ENCODE data around the gene GID8.

GID8 gene

DNA sequence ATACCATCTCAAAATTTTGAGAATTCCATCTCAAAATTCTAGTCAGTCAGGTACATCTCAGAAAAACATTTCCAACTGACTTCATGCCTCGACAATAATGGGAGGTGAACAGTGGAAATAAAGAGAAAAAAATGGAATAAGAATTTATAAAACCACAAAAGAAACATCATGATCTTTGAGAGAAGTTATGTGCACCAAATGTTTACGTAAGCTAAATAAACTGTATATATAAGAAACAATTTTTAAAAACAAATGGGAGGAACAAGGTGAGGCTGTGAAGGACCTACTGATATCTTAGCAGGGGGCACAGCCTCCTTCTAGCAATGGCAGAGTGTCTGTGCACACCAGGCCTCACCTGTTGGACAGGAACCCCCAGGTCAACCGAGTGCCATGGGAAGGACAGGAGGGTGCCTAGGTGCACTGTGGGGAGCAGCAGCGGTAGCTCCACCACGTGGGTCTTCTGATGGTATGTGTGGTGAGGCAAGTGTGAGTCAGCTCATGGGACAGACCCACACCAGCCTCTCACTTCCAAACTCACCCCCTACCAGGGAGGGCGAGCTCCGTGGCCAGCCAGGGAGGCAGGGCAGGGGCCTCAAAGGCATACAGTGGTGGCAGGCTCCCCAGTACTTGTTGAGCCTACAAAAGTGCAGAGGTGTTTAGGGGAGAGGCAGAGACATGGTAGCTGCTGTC, 34.9 kb upstream of the GID8 start:
- no peak for DNase-seq (ENCODE audit: low read depth)

DNA sequence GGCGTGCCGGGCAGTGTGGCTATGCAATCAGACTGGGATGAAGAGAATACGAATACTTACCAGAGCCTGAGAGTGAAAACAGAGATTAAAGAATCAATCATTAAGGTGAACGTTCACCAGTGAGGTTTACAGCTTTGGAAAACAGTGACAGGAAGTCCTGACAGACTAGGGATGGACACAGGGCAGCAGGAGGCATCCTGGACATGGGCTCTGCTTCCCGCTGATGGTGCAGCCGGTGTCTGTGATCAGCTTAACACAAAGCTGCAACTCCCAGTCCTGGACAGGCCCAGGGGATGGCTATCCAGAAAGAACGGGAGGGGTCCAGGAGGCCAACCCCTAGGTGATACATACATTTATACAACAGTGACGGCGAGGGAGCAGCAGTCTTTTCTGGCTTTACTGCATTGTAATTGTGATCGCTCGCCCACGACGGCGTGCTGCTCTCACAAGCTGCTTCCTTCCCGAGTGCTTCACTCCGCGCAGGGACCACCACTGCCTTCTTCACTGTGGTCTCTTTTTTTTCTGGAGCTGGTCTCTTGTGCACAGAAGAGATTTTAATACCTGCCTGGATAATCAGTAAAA, 32.3 kb upstream of the GID8 start:
- DNase-seq (ENCODE audit: low read depth) = no peak

DNA sequence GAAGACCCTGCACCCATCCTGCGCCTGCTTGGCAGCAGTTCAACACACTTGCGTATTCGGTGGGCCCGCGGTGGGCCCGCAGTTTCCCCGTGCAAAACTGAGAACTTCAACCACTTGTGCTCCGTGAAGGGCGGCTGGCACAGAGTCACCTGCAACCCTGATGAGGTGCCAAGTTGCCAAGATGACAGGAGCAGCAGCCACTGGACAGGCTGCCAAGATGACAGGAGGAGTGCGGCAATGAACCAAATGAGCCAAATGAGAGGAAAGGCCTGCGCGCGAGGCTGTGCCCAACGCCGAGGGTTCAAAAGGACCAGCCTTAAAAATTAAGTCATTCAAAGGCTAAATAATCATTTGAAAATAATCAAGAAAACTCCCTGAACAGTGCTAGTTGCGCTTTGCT, 31.7 kb upstream of the GID8 start:
- DNase-seq (ENCODE audit: low read depth) = no peak

DNA sequence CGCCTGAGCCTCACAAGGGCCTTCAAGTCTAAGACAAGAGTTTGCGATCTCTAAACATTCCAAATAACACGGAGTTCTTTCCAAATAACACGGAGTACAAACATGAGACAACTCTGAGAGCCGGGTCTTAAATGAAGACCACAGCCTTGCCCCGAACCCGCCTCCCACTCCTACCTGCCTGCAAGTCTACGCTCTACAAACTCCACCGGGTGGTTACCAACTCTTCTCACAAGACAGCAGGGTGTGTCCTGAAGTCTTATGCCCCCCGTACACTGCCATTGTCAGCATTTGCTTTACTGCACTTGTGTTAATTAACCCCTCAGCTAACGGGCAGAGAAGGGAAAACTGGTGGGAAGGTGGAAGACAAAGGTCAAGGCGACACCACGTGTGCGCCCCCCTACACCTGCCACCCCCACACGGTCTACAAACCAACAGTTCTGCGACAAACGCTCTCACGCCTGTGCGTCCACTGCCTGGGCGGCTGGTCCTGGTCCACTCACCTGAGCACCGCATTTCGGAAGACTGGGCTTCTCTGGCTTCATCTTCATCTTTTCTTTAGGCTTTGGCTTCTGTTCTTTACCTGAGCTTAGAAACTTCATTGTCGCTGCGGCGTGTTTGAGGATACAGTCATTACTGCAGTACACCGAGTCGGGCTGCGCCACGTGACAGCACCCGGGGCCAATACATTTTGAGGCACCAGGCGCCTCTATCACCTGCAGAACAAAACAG, 31.1 kb upstream of the GID8 start:
- DNase-seq (ENCODE audit: low read depth) = no peak

DNA sequence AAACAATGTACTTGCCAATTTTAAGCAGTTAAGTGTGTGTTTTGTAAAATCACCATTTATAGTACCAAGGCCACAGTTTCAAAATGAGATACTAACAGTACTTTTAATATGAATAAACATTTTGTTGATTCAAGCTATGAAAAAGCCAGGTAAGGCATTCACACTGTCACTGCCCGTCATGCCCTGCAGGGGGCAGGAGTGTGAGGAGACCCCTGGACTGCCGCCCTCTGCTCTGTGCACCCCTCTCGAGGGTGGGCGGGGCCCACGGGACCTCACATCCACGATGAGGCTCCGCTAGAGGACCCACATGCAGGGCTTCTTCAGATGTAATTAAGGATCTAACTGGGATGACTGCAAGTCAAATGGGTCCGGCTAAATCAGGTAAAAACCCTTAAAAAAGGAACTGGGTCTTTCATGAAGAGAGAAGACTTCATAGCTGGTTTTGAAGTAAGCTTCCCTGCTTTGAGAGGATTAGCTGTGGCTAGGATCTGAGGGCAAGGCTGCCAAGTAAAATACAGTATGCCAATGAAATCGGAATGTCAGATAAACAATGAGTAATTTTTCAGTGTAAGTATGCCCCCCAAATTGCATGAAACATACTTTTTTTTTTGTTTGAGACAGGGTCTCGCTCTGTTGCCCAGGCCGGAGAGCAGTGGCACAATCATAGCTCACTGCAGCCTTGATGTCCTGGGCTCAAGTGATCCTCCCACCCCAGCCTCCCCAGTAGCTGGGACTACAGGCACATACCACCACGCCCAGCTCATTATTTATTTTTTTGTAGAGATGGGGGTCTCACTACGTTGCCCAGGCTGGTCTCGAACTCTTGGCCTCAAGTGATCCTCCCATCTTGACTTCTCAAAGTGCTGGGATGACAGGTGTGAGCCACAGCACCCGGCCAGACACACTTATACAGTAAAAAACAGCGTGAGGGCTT, 30.3 kb upstream of the GID8 start:
- DNase-seq (ENCODE audit: low read depth) = no peak

DNA sequence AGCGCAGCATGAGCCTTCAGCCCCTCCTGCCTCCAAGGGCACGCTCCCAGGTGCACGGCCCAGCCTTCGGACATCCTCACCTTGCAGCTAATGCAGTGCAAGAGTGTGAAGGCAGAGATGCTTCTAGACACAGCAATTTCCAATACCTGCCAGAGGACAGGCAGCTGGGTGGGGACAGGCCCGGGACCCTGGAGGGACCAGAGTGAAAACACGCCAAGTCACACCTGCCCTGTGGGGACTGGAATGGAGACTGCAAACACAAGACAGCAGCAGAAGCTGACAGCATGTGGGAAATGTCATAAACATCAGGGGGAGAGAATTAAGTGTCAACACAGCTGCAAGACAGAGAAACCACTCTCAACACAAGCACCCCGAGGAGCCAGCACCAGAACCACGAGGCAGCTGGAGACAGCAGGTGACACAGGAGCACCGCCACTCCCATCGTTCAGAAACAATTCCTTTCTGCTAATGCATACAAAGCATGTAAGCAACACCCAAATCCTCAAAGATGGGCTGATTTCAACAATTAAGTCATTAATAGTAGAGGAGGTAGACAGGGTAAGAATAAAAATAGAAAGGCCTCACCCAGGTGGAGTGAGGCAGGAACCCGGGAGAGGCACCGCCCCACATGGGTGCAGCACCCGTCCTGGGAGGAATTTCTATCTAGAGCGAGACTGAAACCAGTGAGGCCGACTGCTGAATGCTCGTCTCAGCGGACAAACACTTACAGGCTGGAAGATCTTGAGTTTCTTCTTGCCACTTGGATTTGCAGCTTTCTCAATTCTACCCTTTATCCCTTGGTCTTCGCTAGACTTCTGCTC, 28.8 kb upstream of the GID8 start:
- no peak for DNase-seq (ENCODE audit: low read depth)

DNA sequence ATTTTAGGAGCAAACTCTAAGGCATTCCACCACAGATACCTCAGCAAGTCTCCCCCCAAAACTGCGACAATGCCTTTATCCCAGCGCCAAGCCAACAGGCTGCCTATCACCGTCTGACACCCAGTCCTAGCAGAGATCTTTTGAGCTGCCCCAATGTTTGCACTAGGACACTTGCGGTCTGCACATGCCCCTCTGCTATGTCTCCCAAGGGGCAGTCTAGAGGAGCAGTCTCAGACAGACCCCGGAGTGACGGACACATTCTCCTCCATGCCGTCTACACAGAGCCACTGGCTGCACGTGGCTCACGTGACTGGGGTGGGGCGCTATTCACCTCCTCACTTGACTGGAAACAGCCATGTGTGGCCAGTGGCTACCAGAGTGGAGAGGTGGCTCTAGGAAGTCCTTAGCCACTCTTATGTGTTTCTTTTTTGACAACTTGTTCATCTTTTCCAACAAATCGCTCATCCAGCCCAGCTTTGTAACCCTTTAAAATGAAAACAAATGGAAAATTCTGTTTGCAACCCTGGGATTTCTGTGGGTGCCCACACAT, 27.7 kb upstream of the GID8 start:
- DNase-seq (ENCODE audit: low read depth) = no peak

DNA sequence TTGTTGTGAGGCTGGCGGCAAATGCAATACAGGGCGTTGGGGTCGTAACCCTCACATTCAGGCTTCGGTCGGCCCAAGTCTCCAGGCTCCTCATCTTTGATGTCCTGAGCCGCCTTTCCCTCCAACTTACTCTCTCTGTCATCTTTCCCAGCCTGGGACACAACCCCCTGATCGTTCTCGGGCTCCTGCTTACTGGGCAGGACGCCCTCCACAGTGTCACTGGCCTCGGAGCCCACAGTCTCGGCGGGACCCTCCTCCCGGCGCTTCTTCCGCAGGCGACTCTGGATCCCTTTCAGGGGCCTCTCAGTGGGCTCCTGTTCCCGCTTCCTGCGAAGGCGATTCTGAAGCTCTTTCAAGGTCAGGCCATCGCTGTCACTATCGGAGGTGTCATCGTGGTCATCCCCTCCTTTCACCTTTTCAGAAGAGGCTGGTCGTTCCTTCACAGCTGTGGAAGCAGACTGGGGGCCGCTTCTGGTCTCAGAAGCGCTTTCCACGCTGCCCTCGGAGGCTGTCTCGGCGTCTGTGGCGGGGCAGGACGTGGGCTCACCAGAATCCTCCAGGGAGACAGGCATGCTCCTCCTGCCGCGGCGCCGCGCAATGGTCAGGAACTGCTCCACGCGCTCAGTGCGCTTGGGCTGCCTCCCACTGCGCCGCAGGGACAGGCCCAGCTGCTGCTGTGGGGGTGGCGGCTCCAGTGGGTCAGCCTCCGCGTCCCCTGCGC, 27.0 kb upstream of the GID8 start:
- DNase-seq (ENCODE audit: low read depth) = no peak

DNA sequence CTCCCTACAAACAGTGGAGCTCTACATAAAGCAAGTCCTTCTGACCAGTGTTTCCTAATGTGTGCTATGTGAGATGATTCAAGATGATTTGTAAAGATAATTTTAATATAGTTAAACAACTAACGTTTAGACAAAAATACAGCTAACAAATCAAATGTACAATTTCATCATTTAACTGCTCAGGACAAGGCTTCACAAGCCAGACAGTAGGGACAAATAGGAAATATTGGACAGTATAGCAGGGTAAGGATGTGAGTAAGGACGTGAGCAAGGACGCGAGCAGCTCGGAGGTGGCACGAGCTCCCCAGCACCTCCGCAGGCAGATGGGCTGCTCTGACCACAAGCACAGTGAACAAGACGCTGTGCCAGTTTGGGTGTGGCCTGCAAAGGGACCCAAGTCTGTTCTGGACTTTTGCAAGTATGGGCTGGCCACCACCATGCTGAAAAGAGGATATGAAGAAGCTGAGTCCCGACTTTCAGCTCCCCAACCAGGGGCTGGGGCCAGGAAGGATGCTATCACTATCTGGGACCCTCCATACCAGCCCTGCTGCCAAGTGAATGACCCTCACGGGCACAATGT, 26.2 kb upstream of the GID8 start:
- DNase-seq (ENCODE audit: low read depth) = no peak

DNA sequence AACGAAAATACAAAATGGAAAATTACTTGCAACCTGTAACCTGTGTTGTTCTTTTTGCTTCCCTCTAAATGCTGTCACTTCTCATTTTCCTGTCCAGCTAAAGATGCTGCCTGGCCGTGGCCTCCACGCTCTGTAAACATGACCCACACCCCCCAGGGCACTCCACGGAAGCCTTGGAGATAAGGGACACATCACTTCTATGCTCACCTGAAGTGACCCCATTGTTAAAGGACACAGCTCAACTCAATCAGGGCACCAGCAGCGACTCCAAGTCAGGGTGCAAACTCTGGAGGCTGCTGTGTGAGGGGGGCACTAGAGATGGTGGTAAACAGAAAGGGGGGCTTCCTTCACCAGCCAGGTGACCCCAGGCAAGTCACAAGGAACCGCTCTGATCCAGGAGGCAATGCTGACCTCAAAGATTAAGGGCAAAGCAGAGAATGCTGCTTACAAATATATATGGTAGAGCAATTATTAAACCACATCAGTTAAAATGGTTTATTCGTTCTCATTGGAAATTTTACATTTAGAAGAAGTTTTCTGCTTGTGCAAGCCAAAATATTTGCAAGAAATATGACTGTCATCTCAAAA, 24.8 kb upstream of the GID8 start:
- no peak for DNase-seq (ENCODE audit: low read depth)

DNA sequence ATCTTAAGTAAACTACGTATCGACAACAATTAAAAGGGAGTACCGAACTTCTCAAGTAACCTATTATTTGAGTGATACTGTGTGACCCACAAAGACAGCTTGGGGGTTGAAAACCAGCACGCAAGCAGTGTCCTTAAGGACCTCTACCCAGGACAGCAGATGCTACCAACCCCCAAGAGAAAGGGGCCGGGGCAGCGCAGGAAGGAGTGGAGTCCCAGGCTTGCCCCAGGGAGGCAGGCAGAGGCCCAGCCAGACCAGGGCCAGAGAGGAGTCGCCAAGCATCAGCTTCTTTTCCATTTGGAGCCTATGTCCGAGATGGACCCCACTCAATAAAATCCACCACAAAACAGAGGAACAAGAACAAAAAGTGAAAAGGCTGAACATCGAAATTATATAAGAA, 23.5 kb upstream of the GID8 start:
- no peak for DNase-seq (ENCODE audit: low read depth)

DNA sequence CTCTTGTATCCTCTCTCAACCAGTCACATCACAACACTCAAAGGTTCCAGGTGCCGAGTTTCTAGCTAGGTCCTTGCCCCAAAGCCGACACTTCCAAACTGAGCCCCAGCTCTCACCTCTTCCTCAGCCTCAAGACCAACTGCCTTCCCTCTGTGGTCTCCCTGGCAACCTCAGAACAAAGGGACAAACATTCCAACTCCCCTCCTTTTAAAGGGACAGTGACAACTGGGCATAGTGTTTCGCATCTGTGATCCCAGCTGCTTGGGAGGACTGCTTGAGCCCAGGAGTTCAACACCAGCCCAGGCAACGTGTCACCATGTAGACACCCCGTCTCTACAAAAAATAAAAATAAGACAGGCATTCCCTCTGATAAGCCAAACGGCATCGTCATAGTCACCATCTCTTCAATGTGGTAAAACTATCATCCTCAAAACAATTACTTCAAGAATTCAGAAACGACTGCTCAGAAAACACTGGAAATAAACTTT, 22.9 kb upstream of the GID8 start:
- no peak for DNase-seq (ENCODE audit: low read depth)

DNA sequence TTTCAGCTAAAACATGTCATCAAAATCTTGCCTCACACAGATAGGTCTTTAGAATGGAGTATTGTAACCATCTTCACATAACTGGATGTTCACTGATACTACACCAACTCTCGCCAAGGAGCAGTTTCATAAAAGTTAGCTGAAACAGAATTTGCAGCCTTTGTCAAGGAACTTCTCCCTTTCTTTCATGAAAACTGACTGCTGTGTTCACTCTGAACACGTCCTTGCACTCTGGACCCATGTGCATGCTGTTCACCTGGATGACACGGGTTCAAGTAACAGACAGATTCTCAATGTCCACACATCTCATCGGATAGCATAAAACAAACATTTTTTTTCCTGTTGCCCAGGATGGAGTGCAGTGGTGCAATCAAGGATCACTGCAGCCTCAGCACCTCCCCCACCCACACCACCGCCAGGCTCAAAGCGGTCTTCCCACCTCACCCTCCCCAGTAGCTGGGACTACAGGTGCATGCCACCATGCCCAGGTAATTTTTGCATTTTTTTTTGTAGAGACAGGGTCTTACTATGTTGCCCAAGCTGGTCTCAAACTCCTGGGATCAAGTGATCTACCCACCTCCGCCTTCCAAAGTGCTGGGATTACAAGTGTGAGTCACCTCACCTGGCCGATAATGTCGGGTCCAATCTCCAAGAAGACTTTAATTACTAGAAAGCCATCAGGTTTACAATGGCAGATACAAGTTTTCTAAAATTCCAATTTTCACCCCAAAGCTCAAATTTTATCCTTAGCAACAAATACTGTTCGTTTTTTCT, 21.1 kb upstream of the GID8 start:
- DNase-seq (ENCODE audit: low read depth) = no peak

DNA sequence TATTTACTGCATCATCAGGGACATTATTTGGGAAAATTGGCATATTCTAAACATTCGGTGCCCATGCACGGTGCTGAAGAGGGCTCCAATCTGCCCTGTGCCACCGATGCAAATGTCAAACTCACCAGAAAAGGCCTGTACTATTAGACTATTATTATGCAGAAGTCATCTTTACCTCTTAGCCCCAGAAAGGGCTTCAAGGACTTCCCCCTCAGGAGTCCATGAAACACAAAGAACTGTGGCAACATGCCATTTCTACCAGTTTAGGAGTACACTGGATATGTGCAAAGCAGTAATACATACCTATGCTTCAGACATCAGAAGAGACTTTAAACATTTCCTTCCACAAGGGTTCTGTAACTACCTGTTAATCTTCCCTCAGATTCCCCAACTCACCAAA, 20.2 kb upstream of the GID8 start:
- no peak for DNase-seq (ENCODE audit: low read depth)

DNA sequence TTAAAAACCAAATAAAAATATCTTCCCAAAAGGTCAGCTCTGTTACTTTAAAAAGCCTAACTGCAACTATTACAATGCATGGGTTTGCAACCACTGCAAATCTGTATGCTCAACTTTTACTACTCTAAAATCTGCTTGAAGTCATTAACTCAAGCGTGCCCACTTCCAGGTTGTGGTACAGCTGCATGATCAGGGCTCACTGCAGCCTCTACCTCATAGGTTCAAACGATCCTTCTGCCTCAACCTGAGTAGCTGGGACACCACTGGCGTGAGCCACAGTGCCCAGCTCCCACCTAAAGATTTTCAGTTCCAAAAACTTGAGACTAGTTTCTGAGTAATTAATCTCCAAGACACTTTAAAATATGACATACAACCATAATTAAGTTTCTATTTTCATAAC, 19.8 kb upstream of the GID8 start:
- DNase-seq (ENCODE audit: low read depth) = no peak

DNA sequence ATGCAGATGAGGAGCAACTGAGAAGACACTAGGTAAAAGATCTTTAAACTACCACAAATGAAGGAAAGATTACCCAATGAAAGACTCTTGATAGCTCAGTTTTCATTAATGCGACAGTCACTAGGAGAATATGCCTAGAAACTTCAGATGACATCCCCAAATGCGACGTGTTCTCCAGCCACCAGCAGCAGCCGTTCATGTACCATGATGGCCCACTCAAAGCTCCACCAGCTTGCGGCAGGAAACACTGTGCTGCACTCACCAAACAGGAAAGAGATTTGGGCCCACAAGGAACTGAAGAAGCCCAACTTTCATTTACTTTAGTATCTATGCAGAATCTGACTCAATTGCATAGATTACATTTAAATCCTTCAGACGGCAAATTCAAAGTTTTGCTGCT, 19.1 kb upstream of the GID8 start:
- DNase-seq (ENCODE audit: low read depth) = no peak

DNA sequence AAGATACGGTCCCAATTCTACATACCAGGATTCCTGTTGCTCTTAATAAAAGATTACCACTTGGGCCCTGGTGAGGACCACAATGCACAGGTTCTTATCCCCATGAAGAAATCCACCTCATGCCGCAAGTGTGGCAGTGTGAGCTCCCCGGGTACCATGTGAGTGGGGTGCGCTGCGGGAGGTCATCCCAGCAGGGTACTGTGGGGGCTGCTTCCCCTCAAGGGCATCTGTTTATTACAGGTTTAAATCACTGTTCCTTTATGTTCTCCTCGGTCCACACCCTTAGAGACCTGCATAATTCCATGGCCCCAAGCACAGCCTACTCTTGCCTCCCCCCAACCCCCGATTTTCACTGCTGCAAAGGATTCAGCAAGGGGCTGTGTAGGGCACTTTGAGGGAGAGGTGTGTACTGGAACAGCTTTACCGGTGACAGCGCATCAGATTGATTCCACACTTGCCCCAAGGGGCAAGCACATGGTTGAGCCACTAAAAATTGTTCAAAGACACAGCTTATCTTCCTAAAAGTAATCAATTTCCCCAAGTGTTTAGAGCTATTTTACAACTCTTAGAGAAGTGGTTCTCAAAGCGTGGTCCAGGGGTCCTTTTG, 17.8 kb upstream of the GID8 start:
- DNase-seq (ENCODE audit: low read depth) = no peak

DNA sequence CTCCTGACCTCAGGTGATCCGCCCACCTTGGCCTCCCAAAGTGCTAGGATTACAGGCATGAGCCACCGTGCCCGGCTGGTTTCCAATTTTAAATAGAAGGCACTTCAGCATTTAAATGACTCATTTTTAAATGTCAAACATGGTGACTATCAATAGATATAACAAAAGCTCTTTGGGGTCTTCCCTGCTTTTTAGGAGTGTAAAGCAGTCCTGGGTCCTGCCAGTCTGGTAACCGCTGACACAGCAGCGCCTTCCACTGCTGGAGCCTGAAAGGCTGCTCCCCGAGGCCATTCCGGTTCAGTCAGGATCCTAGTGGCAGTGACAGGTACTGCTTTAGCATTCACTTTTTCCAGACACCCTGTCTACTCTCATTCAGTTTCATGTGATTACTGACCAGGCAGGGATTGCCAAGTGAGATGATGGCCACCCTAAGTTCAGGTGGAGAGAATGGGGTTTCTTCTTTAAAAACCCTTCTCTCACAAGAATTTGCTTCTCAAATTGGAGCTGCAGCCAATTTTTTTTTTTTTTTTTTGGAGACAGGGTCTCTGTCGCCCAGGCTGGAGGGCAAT, 16.7 kb upstream of the GID8 start:
- peak; percentile 50 for DNase-seq (ENCODE audit: low read depth)

Measured in stimulated activated CD4-positive, alpha-beta T cell treated with anti-CD3 and anti-CD28 coated beads, Interleukin-2, amount 100 ng/mL, for 4 hours (primary cell).